Measurements from ENCODE around the gene PIGL.
A peak's percentile ranks its signal among the peaks of the same experiment; 100 is the strongest.

The PIGL gene

GRCh38 chr17:16254773-16255400 lies 37.9 kb downstream of the PIGL start:
- peaks cover 6% of the 10 kb centered on the region for H3K27me3 Mint-ChIP-seq (ENCODE audit: low read depth, poor library complexity)
- peaks cover 26% of the 10 kb centered on the region for H3K36me3 Mint-ChIP-seq (ENCODE audit: low read depth)
- no peak for DNase-seq
- peaks cover 10% of the 10 kb centered on the region for H3K4me1 Mint-ChIP-seq
- peak overlapping the region; percentile 83 for H3K27ac Mint-ChIP-seq
- TF ChIP-seq CTCF (IDR thresholded peaks at IDR 0.05): no peak
- no peak overlapping the region for H3K4me3 Mint-ChIP-seq
- no peaks in the 10 kb centered on the region for H3K9me3 Mint-ChIP-seq

DNA sequence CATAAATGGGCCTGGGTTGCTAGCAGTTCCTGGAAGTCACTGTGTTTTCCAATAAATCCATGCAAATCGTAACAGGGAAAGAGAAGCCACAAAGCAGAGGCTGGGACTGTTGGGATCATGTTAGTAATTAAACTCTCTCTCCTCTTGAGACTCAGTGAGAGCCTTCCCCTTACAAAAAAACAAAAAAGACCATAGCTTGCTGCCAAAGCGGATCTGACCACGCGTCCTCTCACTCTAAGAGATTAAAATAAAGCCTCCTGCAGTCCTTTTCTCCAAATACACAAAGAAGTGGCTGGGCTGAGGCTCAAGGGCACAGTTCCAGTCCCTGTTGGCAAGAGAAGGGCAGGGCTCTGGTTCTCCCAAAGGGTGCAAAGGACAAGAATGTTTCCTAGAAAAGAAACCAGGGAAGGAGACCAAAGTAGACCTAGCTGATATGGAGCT lies 38.5 kb downstream of the PIGL start:
- DNase-seq: no peak

GRCh38 chr17:16258901-16259300 lies 41.9 kb downstream of the PIGL start:
- Mint-ChIP-seq H3K27ac (no peak overlapping the region), H3K9me3 (no peaks in the 10 kb centered on the region), H3K4me3 (no peak overlapping the region), H3K36me3 (ENCODE audit: low read depth) (peaks cover 21% of the 10 kb centered on the region), H3K4me1 (peaks cover 10% of the 10 kb centered on the region), H3K27me3 (ENCODE audit: low read depth, poor library complexity) (peaks cover 4% of the 10 kb centered on the region)
- DNase-seq: no peak
- no peak for TF ChIP-seq CTCF (IDR thresholded peaks at IDR 0.05)

More for the DNA sequence above, 38.5 kb downstream of the PIGL start:
- Mint-ChIP-seq H3K36me3 (ENCODE audit: low read depth) (peaks cover 26% of the 10 kb centered on the region), H3K4me3 (no peak overlapping the region), H3K9me3 (no peaks in the 10 kb centered on the region), H3K27me3 (ENCODE audit: low read depth, poor library complexity) (peaks cover 7% of the 10 kb centered on the region), H3K4me1 (peaks cover 10% of the 10 kb centered on the region), H3K27ac (peak overlapping the region; percentile 83)
- TF ChIP-seq CTCF (IDR thresholded peaks at IDR 0.05): no peak

GRCh38 chr17:16259926-16260325 lies 42.9 kb downstream of the PIGL start:
- Mint-ChIP-seq H3K4me1 (peaks cover 8% of the 10 kb centered on the region), H3K36me3 (ENCODE audit: low read depth) (peaks cover 16% of the 10 kb centered on the region), H3K27ac (no peak overlapping the region), H3K9me3 (no peaks in the 10 kb centered on the region), H3K4me3 (no peak overlapping the region), H3K27me3 (ENCODE audit: low read depth, poor library complexity) (peaks cover 4% of the 10 kb centered on the region)
- DNase-seq: no peak
- no peak for TF ChIP-seq CTCF (IDR thresholded peaks at IDR 0.05)

GRCh38 chr17:16261049-16261448 lies 44.0 kb downstream of the PIGL start:
- Mint-ChIP-seq H3K9me3 (no peaks in the 10 kb centered on the region), H3K27me3 (ENCODE audit: low read depth, poor library complexity) (peaks cover 4% of the 10 kb centered on the region), H3K36me3 (ENCODE audit: low read depth) (peaks cover 17% of the 10 kb centered on the region), H3K4me3 (no peak overlapping the region), H3K27ac (no peak overlapping the region), H3K4me1 (no peaks in the 10 kb centered on the region)
- no peak for TF ChIP-seq CTCF (IDR thresholded peaks at IDR 0.05)
- DNase-seq: no peak

GRCh38 chr17:16262201-16262600 lies 45.2 kb downstream of the PIGL start:
- Mint-ChIP-seq H3K27ac (no peak overlapping the region), H3K4me3 (no peak overlapping the region), H3K36me3 (ENCODE audit: low read depth) (peaks cover 22% of the 10 kb centered on the region), H3K4me1 (no peaks in the 10 kb centered on the region), H3K9me3 (no peaks in the 10 kb centered on the region), H3K27me3 (ENCODE audit: low read depth, poor library complexity) (peaks cover 4% of the 10 kb centered on the region)
- no peak for DNase-seq
- no peak for TF ChIP-seq CTCF (IDR thresholded peaks at IDR 0.05)
